ENCODE results near the gene GTF3C2. TPM values are rescaled to one million over a fixed set of nuclear protein-coding genes. Genes with fewer than 3 reads are reported as not detected.

GTF3C2 gene
- total and polyA plus RNA-seq, 2 of the 13 experiments (the other 11 are each of a cell fraction or from before 2014, with no cell fraction given) = 77.5 to 130 TPM

GRCh38 chr2:27322301-27322765, 34.2 kb downstream of the GTF3C2 start (continued):
- TF ChIP-seq FOSL1 (CRISPR knock-in tag; IDR thresholded peaks at IDR 0.05; ENCODE audit: borderline replicate concordance) (no peak), EHMT2 (IDR thresholded peaks at IDR 0.05; ENCODE audit: borderline replicate concordance, low read depth, low read length) (no peak), ZNF543 (CRISPR knock-in tag; IDR thresholded peaks at IDR 0.05) (no peak), ZNF577 (CRISPR knock-in tag; IDR thresholded peaks at IDR 0.05; ENCODE audit: borderline replicate concordance, low read depth) (no peak), SALL2 (CRISPR knock-in tag; IDR thresholded peaks at IDR 0.05) (no peak), HOXD1 (CRISPR knock-in tag; IDR thresholded peaks at IDR 0.05) (no peak), NR2F2 (IDR thresholded peaks at IDR 0.05; ENCODE audit: borderline replicate concordance, low read depth) (no peak), ZNF44 (CRISPR knock-in tag; IDR thresholded peaks at IDR 0.05) (no peak), ZBTB39 (CRISPR knock-in tag; IDR thresholded peaks at IDR 0.05) (no peak), ESRRA (CRISPR knock-in tag; IDR thresholded peaks at IDR 0.05; ENCODE audit: low read depth) (0 out of 2 replicates have a peak, but pooled peaks have one; percentile 2), ZNF280D (CRISPR knock-in tag; IDR thresholded peaks at IDR 0.05) (no peak), GTF2F1 (IDR thresholded peaks at IDR 0.05; ENCODE audit: low read length) (no peak), ZNF282 (IDR thresholded peaks at IDR 0.05; ENCODE audit: partially characterized antibody) (no peak), ZNF552 (CRISPR knock-in tag; IDR thresholded peaks at IDR 0.05; ENCODE audit: borderline replicate concordance) (no peak), CENPX (CRISPR knock-in tag; IDR thresholded peaks at IDR 0.05) (no peak), HHEX (CRISPR knock-in tag; IDR thresholded peaks at IDR 0.05) (no peak)
- TF ChIP-seq, protein P1, sequence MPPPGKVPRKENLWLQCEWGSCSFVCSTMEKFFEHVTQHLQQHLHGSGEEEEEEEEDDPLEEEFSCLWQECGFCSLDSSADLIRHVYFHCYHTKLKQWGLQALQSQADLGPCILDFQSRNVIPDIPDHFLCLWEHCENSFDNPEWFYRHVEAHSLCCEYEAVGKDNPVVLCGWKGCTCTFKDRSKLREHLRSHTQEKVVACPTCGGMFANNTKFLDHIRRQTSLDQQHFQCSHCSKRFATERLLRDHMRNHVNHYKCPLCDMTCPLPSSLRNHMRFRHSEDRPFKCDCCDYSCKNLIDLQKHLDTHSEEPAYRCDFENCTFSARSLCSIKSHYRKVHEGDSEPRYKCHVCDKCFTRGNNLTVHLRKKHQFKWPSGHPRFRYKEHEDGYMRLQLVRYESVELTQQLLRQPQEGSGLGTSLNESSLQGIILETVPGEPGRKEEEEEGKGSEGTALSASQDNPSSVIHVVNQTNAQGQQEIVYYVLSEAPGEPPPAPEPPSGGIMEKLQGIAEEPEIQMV (CRISPR knock-in tag; IDR thresholded peaks at IDR 0.05; ENCODE audit: low read depth) = no peak
- TF ChIP-seq, protein P2, sequence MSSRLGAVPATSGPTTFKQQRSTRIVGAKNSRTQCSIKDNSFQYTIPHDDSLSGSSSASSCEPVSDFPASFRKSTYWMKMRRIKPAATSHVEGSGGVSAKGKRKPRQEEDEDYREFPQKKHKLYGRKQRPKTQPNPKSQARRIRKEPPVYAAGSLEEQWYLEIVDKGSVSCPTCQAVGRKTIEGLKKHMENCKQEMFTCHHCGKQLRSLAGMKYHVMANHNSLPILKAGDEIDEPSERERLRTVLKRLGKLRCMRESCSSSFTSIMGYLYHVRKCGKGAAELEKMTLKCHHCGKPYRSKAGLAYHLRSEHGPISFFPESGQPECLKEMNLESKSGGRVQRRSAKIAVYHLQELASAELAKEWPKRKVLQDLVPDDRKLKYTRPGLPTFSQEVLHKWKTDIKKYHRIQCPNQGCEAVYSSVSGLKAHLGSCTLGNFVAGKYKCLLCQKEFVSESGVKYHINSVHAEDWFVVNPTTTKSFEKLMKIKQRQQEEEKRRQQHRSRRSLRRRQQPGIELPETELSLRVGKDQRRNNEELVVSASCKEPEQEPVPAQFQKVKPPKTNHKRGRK (CRISPR knock-in tag; IDR thresholded peaks at IDR 0.05) = no peak
- TF ChIP-seq, protein P3, sequence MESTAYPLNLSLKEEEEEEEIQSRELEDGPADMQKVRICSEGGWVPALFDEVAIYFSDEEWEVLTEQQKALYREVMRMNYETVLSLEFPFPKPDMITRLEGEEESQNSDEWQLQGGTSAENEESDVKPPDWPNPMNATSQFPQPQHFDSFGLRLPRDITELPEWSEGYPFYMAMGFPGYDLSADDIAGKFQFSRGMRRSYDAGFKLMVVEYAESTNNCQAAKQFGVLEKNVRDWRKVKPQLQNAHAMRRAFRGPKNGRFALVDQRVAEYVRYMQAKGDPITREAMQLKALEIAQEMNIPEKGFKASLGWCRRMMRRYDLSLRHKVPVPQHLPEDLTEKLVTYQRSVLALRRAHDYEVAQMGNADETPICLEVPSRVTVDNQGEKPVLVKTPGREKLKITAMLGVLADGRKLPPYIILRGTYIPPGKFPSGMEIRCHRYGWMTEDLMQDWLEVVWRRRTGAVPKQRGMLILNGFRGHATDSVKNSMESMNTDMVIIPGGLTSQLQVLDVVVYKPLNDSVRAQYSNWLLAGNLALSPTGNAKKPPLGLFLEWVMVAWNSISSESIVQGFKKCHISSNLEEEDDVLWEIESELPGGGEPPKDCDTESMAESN (CRISPR knock-in tag; conservative IDR thresholded peaks at IDR 0.05) = no peak
